Ishikawa (cell line): ENCODE data around the gene ZNF423.

ENCODE experiments used
- CEBPB ChIP-seq: IDR thresholded peaks from 2 replicates; pipeline ENCODE4 v1.6.1; 2012
- CREB1 ChIP-seq: IDR thresholded peaks from 2 replicates; pipeline ENCODE4 v1.6.1; 2012; ENCODE audit warnings: low read depth
- EGR1 ChIP-seq: IDR thresholded peaks from 2 replicates; pipeline ENCODE4 v1.6.1; 2012
- EP300 ChIP-seq: IDR thresholded peaks from 2 replicates; pipeline ENCODE4 v1.6.1; 2012; ENCODE audit warnings: borderline replicate concordance
- FOXM1 ChIP-seq: IDR thresholded peaks from 2 replicates; pipeline ENCODE4 v1.6.1; 2012; ENCODE audit warnings: low read depth, borderline replicate concordance
- MAX ChIP-seq: IDR thresholded peaks from 2 replicates; pipeline ENCODE4 v1.6.1; 2012
- NFIC ChIP-seq: IDR thresholded peaks from 2 replicates; pipeline ENCODE4 v1.6.1; 2012
- RAD21 ChIP-seq: IDR thresholded peaks from 2 replicates; pipeline ENCODE4 v1.6.1; 2012; ENCODE audit warnings: low read depth
- REST ChIP-seq: IDR thresholded peaks from 2 replicates; pipeline ENCODE4 v1.6.1; 2012; ENCODE audit warnings: low read depth, mild to moderate bottlenecking
- TAF1 ChIP-seq: IDR thresholded peaks from 2 replicates; pipeline ENCODE4 v1.6.1; 2012; ENCODE audit warnings: low read depth, mild to moderate bottlenecking
- TCF12 ChIP-seq: IDR thresholded peaks from 2 replicates; pipeline ENCODE4 v1.6.1; 2012; ENCODE audit warnings: low read depth
- TEAD4 ChIP-seq: IDR thresholded peaks from 2 replicates; pipeline ENCODE4 v1.6.1; 2012
- USF1 ChIP-seq: IDR thresholded peaks from 2 replicates; pipeline ENCODE4 v1.6.1; 2012
- YY1 ChIP-seq: IDR thresholded peaks from 2 replicates; pipeline ENCODE4 v1.6.1; 2012; ENCODE audit warnings: low read depth
- ZBTB7A ChIP-seq: IDR thresholded peaks from 2 replicates; pipeline ENCODE4 v1.6.1; 2012; ENCODE audit warnings: low read depth

ZNF423 gene

GRCh38 chr16:49594685-49595498 lies 261.0 kb downstream of the ZNF423 start:
- TF ChIP-seq TEAD4 (no peak), FOXM1 (no peak), TAF1 (no peak), NFIC (no peak), CEBPB (no peak), MAX (no peak), ZBTB7A (no peak), TCF12 (no peak), USF1 (no peak), REST (no peak), RAD21 (no peak), CREB1 (no peak), YY1 (no peak), EGR1 (no peak), EP300 (no peak)

GRCh38 chr16:49594153-49594552 lies 261.8 kb downstream of the ZNF423 start:
- TF ChIP-seq TCF12 (no peak), CREB1 (no peak), YY1 (no peak), TAF1 (no peak), USF1 (no peak), REST (no peak), RAD21 (no peak), FOXM1 (no peak), TEAD4 (no peak), EGR1 (no peak), CEBPB (no peak), ZBTB7A (no peak), MAX (no peak), NFIC (no peak), EP300 (no peak)

- TF ChIP-seq NFIC (no peak), CEBPB (no peak), EP300 (no peak), REST (no peak), YY1 (no peak), FOXM1 (no peak), TCF12 (no peak)
Observed at GRCh38 chr16:49593424-49594040, 262.4 kb downstream of the ZNF423 start.

GRCh38 chr16:49592546-49593423 lies 263.1 kb downstream of the ZNF423 start:
- TF ChIP-seq RAD21 (peak; percentile 63), ZBTB7A (no peak), TEAD4 (no peak)
